Activated gamma-delta T cell treated with Interleukin-2 at 50 U/mL for 16 hours (primary cell): Measurements from ENCODE around the gene CAGE1.

ENCODE experiments used
- DNase-seq: peaks from one replicate; pipeline ENCODE4 v3.0.0-alpha.2; 2020

Gene CAGE1

GRCh38 chr6:7389451-7390225 is at the start of gene CAGE1, which contains the start of gene RIOK1:
Gene CAGE1 (minus strand): TSS chr6:7389742. CDS start chr6:7387173, 2,569 bp downstream.
Gene RIOK1 (plus strand): TSS chr6:7389808. CDS start chr6:7390003, 195 bp downstream.
- peak; percentile 94 for DNase-seq

GRCh38 chr6:7439228-7439627 is 49.7 kb upstream of the CAGE1 start:
- DNase-seq: no peak

- DNase-seq: no peak
Observed at GRCh38 chr6:7438011-7438410, 48.5 kb upstream of the CAGE1 start.

- DNase-seq: no peak
Observed at GRCh38 chr6:7434672-7435071, 45.1 kb upstream of the CAGE1 start.

GRCh38 chr6:7433121-7433617 is 43.6 kb upstream of the CAGE1 start:
- no peak for DNase-seq

GRCh38 chr6:7432391-7433120 is 43.0 kb upstream of the CAGE1 start:
- no peak for DNase-seq

GRCh38 chr6:7431674-7432390 is 42.3 kb upstream of the CAGE1 start:
- DNase-seq: no peak

GRCh38 chr6:7431313-7431673 is 41.8 kb upstream of the CAGE1 start:
- DNase-seq: no peak

GRCh38 chr6:7426447-7427169 is 37.1 kb upstream of the CAGE1 start:
- no peak for DNase-seq

- no peak for DNase-seq
Observed at GRCh38 chr6:7425808-7426190, 36.3 kb upstream of the CAGE1 start.

- DNase-seq: no peak
Observed at GRCh38 chr6:7424967-7425807, 35.6 kb upstream of the CAGE1 start.

- DNase-seq: no peak
Observed at GRCh38 chr6:7424058-7424457, 34.5 kb upstream of the CAGE1 start.

- no peak for DNase-seq
Observed at GRCh38 chr6:7421066-7421465, 31.5 kb upstream of the CAGE1 start.

GRCh38 chr6:7419065-7419464 is 29.5 kb upstream of the CAGE1 start:
- DNase-seq: no peak

- DNase-seq: no peak
Observed at GRCh38 chr6:7418238-7418905, 28.8 kb upstream of the CAGE1 start.

GRCh38 chr6:7417684-7418083 is 28.1 kb upstream of the CAGE1 start:
- DNase-seq: no peak

GRCh38 chr6:7414811-7415210 is 25.3 kb upstream of the CAGE1 start:
- DNase-seq: no peak

- DNase-seq: no peak
Observed at GRCh38 chr6:7413151-7413823, 23.7 kb upstream of the CAGE1 start.

- no peak for DNase-seq
Observed at GRCh38 chr6:7411328-7411727, 21.8 kb upstream of the CAGE1 start.

- no peak for DNase-seq
Observed at GRCh38 chr6:7410851-7411250, 21.3 kb upstream of the CAGE1 start.

GRCh38 chr6:7409740-7410139 is 20.2 kb upstream of the CAGE1 start:
- DNase-seq: no peak
